Endothelial cell of umbilical vein (primary cell): ENCODE results near the gene SOX13. TPM values are rescaled to one million over a fixed set of nuclear protein-coding genes. Genes with fewer than 3 reads are reported as not detected.

Experiments used
- BruUV-seq: library from RNA; stranded (reverse); fragments of 400-500 nt; replicated peaks from 2 replicates; lab custom pipeline; 2021; lab: Mats Ljungman, UMichigan
- CTCF ChIA-PET: fragments of 300-600, 350-600 bp; sonication (Branson Sonifier 250); formaldehyde crosslinking; loops from one replicate; lab custom pipeline; 2021; ENCODE audit warnings: antibody characterized with exemption, inconsistent platforms; lab: Charles Lee
- POLR2A ChIA-PET: fragments of 300-600, 350-600 bp; sonication (Branson Sonifier 250); formaldehyde crosslinking; loops from one replicate; lab custom pipeline; 2021; ENCODE audit warnings: antibody characterized with exemption, inconsistent platforms; lab: Charles Lee
- DNase-seq: peaks from one replicate; pipeline ENCODE4 v3.0.0-alpha.2; 2011; ENCODE audit warnings: low read depth, low spot score
- FAIRE-seq: peaks from 2 replicates; lab custom pipeline; 2011; peaks lifted over from hg19 to GRCh38; lab: Jason Lieb, UNC
- H2AFZ ChIP-seq: 2 replicates; pipeline ENCODE4 v1.6.0; 2012; ENCODE audit warnings: low read depth, low read length, control low read depth, inconsistent platforms
- H3K27ac ChIP-seq: 2 replicates; pipeline ENCODE4 v1.5.1; 2011; ENCODE audit warnings: low read depth, mild to moderate bottlenecking, control low read depth, low read length, moderate library complexity; ENCODE audit not compliant: insufficient read depth
- H3K27me3 ChIP-seq, 2 experiments: 2 replicates each; pipeline versions ENCODE4 v1.6.0 to v1.6.1; 2011; ENCODE audit warnings: low read length in 2 of 2, mixed read lengths in 1 of 2; ENCODE audit not compliant: control insufficient read depth in 2 of 2, insufficient read depth in 2 of 2
- H3K36me3 ChIP-seq, 2 experiments: 2 replicates in 1 of 2; 3 replicates in 1 of 2; pipeline ENCODE4 v1.5.1; 2011; ENCODE audit warnings: low read length in 2 of 2, mild to moderate bottlenecking in 1 of 2, moderate library complexity in 1 of 2; ENCODE audit not compliant: control insufficient read depth in 2 of 2, insufficient read depth in 2 of 2; ENCODE audit errors: extremely low read depth in 1 of 2
- H3K4me1 ChIP-seq: 3 replicates; pipeline ENCODE4 v1.5.1; 2011; ENCODE audit warnings: mild to moderate bottlenecking, low read length; ENCODE audit not compliant: control insufficient read depth, insufficient read depth; ENCODE audit errors: extremely low read depth
- H3K4me2 ChIP-seq: 2 replicates; pipeline ENCODE4 v1.6.1; 2011; ENCODE audit warnings: low read length, control low read depth, mixed read lengths; ENCODE audit not compliant: insufficient read depth
- H3K4me3 ChIP-seq, 3 experiments: fragments of 200-600 bp in 1 of 3; sonication (generic), shearing (Covaris generic) in 1 of 3; replicated peaks in 1 of 3; 2 replicates each; pipeline ENCODE4 v1.5.1; 2011 to 2016; ENCODE audit warnings: control low read depth in 3 of 3, low read length in 3 of 3, mild to moderate bottlenecking in 2 of 3, inconsistent platforms in 1 of 3, low read depth in 1 of 3, moderate library complexity in 1 of 3; ENCODE audit not compliant: insufficient read depth in 1 of 3
- H3K79me2 ChIP-seq: 2 replicates; pipeline ENCODE4 v1.6.0; 2012; ENCODE audit warnings: low read length, inconsistent platforms; ENCODE audit not compliant: control insufficient read depth, insufficient read depth
- H3K9ac ChIP-seq: replicated peaks from 2 replicates; pipeline ENCODE3; 2011; ENCODE audit warnings: low read length, control low read depth; ENCODE audit not compliant: insufficient read depth; ENCODE audit errors: extremely low read depth
- H3K9me1 ChIP-seq: replicated peaks from 3 replicates; pipeline ENCODE4 v1.6.0; 2011; ENCODE audit warnings: mild to moderate bottlenecking, low read length; ENCODE audit not compliant: control insufficient read depth, insufficient read depth; ENCODE audit errors: extremely low read depth
- H3K9me3 ChIP-seq: replicated peaks from 2 replicates; pipeline ENCODE4 v1.5.1; 2012; ENCODE audit warnings: low read length, inconsistent platforms; ENCODE audit not compliant: control insufficient read depth, insufficient read depth
- H4K20me1 ChIP-seq: replicated peaks from 2 replicates; pipeline ENCODE3; 2011; ENCODE audit warnings: mild to moderate bottlenecking, low read length; ENCODE audit not compliant: control insufficient read depth, insufficient read depth; ENCODE audit errors: extremely low read depth
- CTCF ChIP-seq, 2 donors: IDR thresholded peaks; 1 replicate in 1 of 2; 2 replicates in 1 of 2; pipeline ENCODE4 v1.5.1; 2011; ENCODE audit warnings: low read length in 2 of 2, mild to moderate bottlenecking in 2 of 2, moderate library complexity in 2 of 2, control low read depth in 1 of 2, inconsistent platforms in 1 of 2, low read depth in 1 of 2; ENCODE audit not compliant: insufficient read depth in 1 of 2; ENCODE audit errors: extremely low read depth in 1 of 2
- EZH2 ChIP-seq: IDR thresholded peaks from 2 replicates; pipeline ENCODE4 v1.6.1; 2012; ENCODE audit warnings: borderline replicate concordance, low read depth, mild to moderate bottlenecking, moderate library complexity, low read length, inconsistent platforms; ENCODE audit not compliant: severe bottlenecking
- FOS ChIP-seq: IDR thresholded peaks from 2 replicates; pipeline ENCODE4 v1.6.1; 2011; ENCODE audit warnings: mild to moderate bottlenecking, low read length, moderate library complexity, borderline replicate concordance; ENCODE audit not compliant: insufficient read depth
- GATA2 ChIP-seq: IDR thresholded peaks from 2 replicates; pipeline ENCODE4 v1.7.0; 2011; ENCODE audit warnings: low read depth, mild to moderate bottlenecking, moderate library complexity, mixed read lengths, low read length; ENCODE audit not compliant: insufficient read length, insufficient read depth
- JUN ChIP-seq: IDR thresholded peaks from 2 replicates; pipeline ENCODE4 v1.6.1; 2011; ENCODE audit warnings: borderline replicate concordance, low read depth; ENCODE audit not compliant: insufficient read length, insufficient read depth
- MAX ChIP-seq: IDR thresholded peaks from 2 replicates; pipeline ENCODE4 v1.6.1; 2011; ENCODE audit not compliant: insufficient read depth, insufficient read length
- MYC ChIP-seq: IDR thresholded peaks from one replicate; pipeline ENCODE4 v1.6.1; 2011; ENCODE audit warnings: mild to moderate bottlenecking, low read depth, low read length
- POLR2A ChIP-seq: IDR thresholded peaks from 2 replicates; pipeline ENCODE4 v1.6.1; 2012; ENCODE audit warnings: low read depth, mild to moderate bottlenecking, control low read depth, low read length
- POLR2AphosphoS5 ChIP-seq: IDR thresholded peaks from 2 replicates; pipeline ENCODE4 v1.6.1; 2012; ENCODE audit warnings: low read depth, mild to moderate bottlenecking, control low read depth, low read length, moderate library complexity; ENCODE audit not compliant: insufficient read depth
- dilution Hi-C: fragments of 300-500 bp; cut with MboI; formaldehyde crosslinking; loops from one replicate; pipeline ENCODE4 v1.15.0; 2019; ENCODE audit warnings: low sequenced_read_pairs; ENCODE audit not compliant: extremely low pct_ligation_motif_present
- intact Hi-C: fragments of 100-400 bp; cut with micrococcal nuclease; formaldehyde crosslinking; loops from one replicate; pipeline ENCODE4 v1.10.0; 2022
- polyA plus RNA-seq, 4 experiments: library from polyadenylated mRNA; depleted of rRNA in 3 of 4; stranded (reverse) in 3 of 4; unstranded in 1 of 4; fragments of >200 nt; gene quantifications; 2 replicates each; pipeline versions ENCODE4 v1.2.1 to v1.2.3, GENCODE V29; 2011 to 2012; ENCODE audit warnings: missing spikeins in 1 of 4
- total RNA-seq: library from RNA; stranded (reverse); gene quantifications from 2 replicates; pipeline ENCODE4 v1.2.3, GENCODE V29; 2021

SOX13 gene
- total and polyA plus RNA-seq, 2 donors (not counting 3 experiments of a cell fraction or from before 2014, with no cell fraction given) = 40.8 to 57.7 TPM

GRCh38 chr1:204121840-204122555 is 49.1 kb downstream of the SOX13 start:
- no peaks in the 10 kb centered on the region for H3K4me1 ChIP-seq
- H3K9ac ChIP-seq = no peak overlapping the region
- H3K9me3 ChIP-seq = no peaks in the 10 kb centered on the region
- DNase-seq = no peak
- H3K9me1 ChIP-seq = no peaks in the 10 kb centered on the region
- no peaks in the 10 kb centered on the region for H4K20me1 ChIP-seq
- H3K27me3 ChIP-seq = no peaks in the 10 kb centered on the region
- dilution Hi-C loops (no loop called here), intact Hi-C loops (loop anchor here (10.0 kb wide), 1 partner anchor 127 kb away; no protein-coding TSS in a partner anchor)
- no peaks in the 10 kb centered on the region for H3K79me2 ChIP-seq
- H2AFZ ChIP-seq = no peak overlapping the region
- TF ChIP-seq GATA2 = no peak
- TF ChIP-seq CTCF (IDR thresholded peaks at IDR 0.05; ENCODE audit: extremely low read depth in 1 of 2, insufficient read depth in 1 of 2, low read depth in 1 of 2, low read length in 2 of 2) = no peak
- TF ChIP-seq MAX = no peak
- TF ChIP-seq FOS = no peak
- TF ChIP-seq JUN = no peak
- TF ChIP-seq POLR2A = no peak
- TF ChIP-seq MYC = no peak
- TF ChIP-seq POLR2AphosphoS5 = no peak
- TF ChIP-seq EZH2 = no peak
- no peak for FAIRE-seq
- no TSS peak for BruUV-seq
- POLR2A ChIA-PET = no interaction called here
- CTCF ChIA-PET = interaction anchor here (19.0 kb wide), 1 partner anchor 256 kb away, joined by 903 read pairs; the partner anchor contains the start of gene SNRPE
- H3K4me2 ChIP-seq = no peak overlapping the region
- H3K27ac ChIP-seq = no peak overlapping the region
- H3K36me3 ChIP-seq = peaks cover 0 to 53% of the 10 kb centered on the region in 2 experiments
- H3K4me3 ChIP-seq = no peak overlapping the region
